Stimulated activated naive CD8-positive, alpha-beta T cell treated with anti-CD3 and anti-CD28 coated beads, Interleukin-15, Interleukin-2, amounts not matched to agents 100 U/mL and 50 U/mL, for 24 hours (primary cell): ENCODE measurements around the gene HMCN2.

Source experiments
- ATAC-seq: fragments of 150-1000 bp; cut with Tn5 transposase; one replicate; pipeline ENCODE4 v1.10.0; 2021
- DNase-seq: peaks from one replicate; pipeline ENCODE4 v3.0.0; 2021

The HMCN2 gene

GRCh38 chr9:130309689-130310455, 44.3 kb downstream of the HMCN2 start:
- ATAC-seq (no peak), DNase-seq (no peak)

GRCh38 chr9:130310456-130310855, 44.9 kb downstream of the HMCN2 start:
- no peak for DNase-seq
- no peak for ATAC-seq

- DNase-seq (no peak), ATAC-seq (no peak)
Measured at GRCh38 chr9:130311003-130311402, 45.4 kb downstream of the HMCN2 start.

- ATAC-seq (no peak), DNase-seq (no peak)
Measured at GRCh38 chr9:130311408-130312140, 46.0 kb downstream of the HMCN2 start.

- no peak for ATAC-seq
- no peak for DNase-seq
Measured at GRCh38 chr9:130313103-130313858, 47.7 kb downstream of the HMCN2 start.

- DNase-seq = no peak
Measured at GRCh38 chr9:130315446-130316226, 50.1 kb downstream of the HMCN2 start.

GRCh38 chr9:130316430-130316829, 50.9 kb downstream of the HMCN2 start:
- ATAC-seq (no peak), DNase-seq (no peak)

More at GRCh38 chr9:130315446-130316226, 50.1 kb downstream of the HMCN2 start:
- no peak for ATAC-seq

GRCh38 chr9:130319300-130319699, 53.7 kb downstream of the HMCN2 start:
- ATAC-seq = no peak
- no peak for DNase-seq

GRCh38 chr9:130319944-130320712, 54.6 kb downstream of the HMCN2 start:
- DNase-seq = no peak
- no peak for ATAC-seq

- ATAC-seq = no peak
- DNase-seq = no peak
Measured at GRCh38 chr9:130320723-130321481, 55.3 kb downstream of the HMCN2 start.

GRCh38 chr9:130321539-130321938, 56.0 kb downstream of the HMCN2 start:
- no peak for ATAC-seq
- DNase-seq = no peak

GRCh38 chr9:130323051-130323745, 57.6 kb downstream of the HMCN2 start:
- ATAC-seq (no peak), DNase-seq (no peak)

- DNase-seq (no peak), ATAC-seq (no peak)
Measured at GRCh38 chr9:130325921-130326320, 60.4 kb downstream of the HMCN2 start.

- DNase-seq (peak; percentile 32), ATAC-seq (peak; percentile 21)
Measured at GRCh38 chr9:130327070-130327780, 61.7 kb downstream of the HMCN2 start.

- ATAC-seq (no peak), DNase-seq (no peak)
Measured at GRCh38 chr9:130327781-130328348, 62.3 kb downstream of the HMCN2 start.

- ATAC-seq = no peak
- no peak for DNase-seq
Measured at GRCh38 chr9:130328349-130328801, 62.8 kb downstream of the HMCN2 start.

- ATAC-seq = no peak
- DNase-seq = no peak
Measured at GRCh38 chr9:130329061-130329460, 63.5 kb downstream of the HMCN2 start.

GRCh38 chr9:130330202-130330862, 64.8 kb downstream of the HMCN2 start:
- no peak for DNase-seq
- ATAC-seq = no peak
